Loucy (cell line): ENCODE results near the gene CAMK2N1.
A peak's percentile ranks its signal among the peaks of the same experiment; 100 is the strongest.

Experiments
- H2AFZ ChIP-seq: fragments of 200-600 bp; sonication (generic); 2 replicates; pipeline ENCODE4 v1.6.0; 2016; ENCODE audit warnings: antibody characterized with exemption, mild to moderate bottlenecking, low read length, moderate library complexity
- H3F3A ChIP-seq: fragments of 200-600 bp; 2 replicates; pipeline ENCODE4 v1.6.0; 2016; ENCODE audit warnings: antibody characterized with exemption, low read depth, mild to moderate bottlenecking
- H3K27me3 ChIP-seq: fragments of 200-600 bp; sonication (generic); 2 replicates; pipeline ENCODE4 v1.6.1; 2014; ENCODE audit warnings: low read length, mild to moderate bottlenecking; ENCODE audit not compliant: insufficient read depth, poor library complexity, severe bottlenecking
- H3K36me3 ChIP-seq: fragments of 200-600 bp; sonication (generic); 2 replicates; pipeline ENCODE4 v1.6.1; 2016; ENCODE audit warnings: low read length; ENCODE audit not compliant: insufficient read depth
- H3K4me1 ChIP-seq: fragments of 200-600 bp; sonication (generic); 2 replicates; pipeline ENCODE4 v1.5.1; 2014; ENCODE audit warnings: low read length, mild to moderate bottlenecking; ENCODE audit not compliant: insufficient read depth, poor library complexity, severe bottlenecking
- H3K4me2 ChIP-seq: fragments of 200-600 bp; sonication (generic); 2 replicates; pipeline ENCODE4 v1.6.0; 2014; ENCODE audit warnings: antibody characterized with exemption, low read length, low read depth, mild to moderate bottlenecking; ENCODE audit not compliant: poor library complexity, severe bottlenecking
- H3K4me3 ChIP-seq: fragments of 200-600 bp; sonication (generic); 2 replicates; pipeline ENCODE4 v1.5.1; 2014; ENCODE audit warnings: low read length, mild to moderate bottlenecking, mixed read lengths; ENCODE audit not compliant: poor library complexity, severe bottlenecking
- H3K79me2 ChIP-seq: fragments of 200-600 bp; sonication (generic); 2 replicates; pipeline ENCODE4 v1.6.1; 2014; ENCODE audit warnings: low read length; ENCODE audit not compliant: insufficient read depth
- H3K9ac ChIP-seq: fragments of 200-600 bp; sonication (generic); 2 replicates; pipeline ENCODE4 v1.6.0; 2014; ENCODE audit warnings: mild to moderate bottlenecking, low read depth, low read length, moderate library complexity; ENCODE audit not compliant: poor library complexity, severe bottlenecking
- H3K9me2 ChIP-seq: fragments of 200-600 bp; sonication (generic); replicated peaks from 2 replicates; pipeline ENCODE4 v1.6.1; 2016; ENCODE audit warnings: low read depth, low read length, mixed read lengths
- H3K9me3 ChIP-seq: fragments of 200-600 bp; sonication (generic); 2 replicates; pipeline ENCODE4 v1.6.1; 2014; ENCODE audit warnings: mild to moderate bottlenecking, antibody characterized with exemption, low read length, low read depth; ENCODE audit not compliant: insufficient read depth
- H4K20me1 ChIP-seq: fragments of 200-600 bp; sonication (generic); 2 replicates; pipeline ENCODE4 v1.6.0; 2014; ENCODE audit warnings: antibody characterized with exemption, low read length, mild to moderate bottlenecking; ENCODE audit not compliant: insufficient read depth, poor library complexity, severe bottlenecking
- EZH2phosphoT487 ChIP-seq: fragments of 200-600 bp; IDR thresholded peaks from 2 replicates; pipeline ENCODE4 v1.6.1; 2018; ENCODE audit warnings: antibody characterized with exemption, mild to moderate bottlenecking, moderate library complexity, borderline replicate concordance
- TF ChIP-seq, protein P1 (sequence below): fragments of 200-600 bp; sonication (generic); conservative IDR thresholded peaks from 2 replicates; pipeline ENCODE4 v1.5.1; 2014; ENCODE audit warnings: mild to moderate bottlenecking, antibody characterized with exemption, low read length

Gene CAMK2N1

DNA sequence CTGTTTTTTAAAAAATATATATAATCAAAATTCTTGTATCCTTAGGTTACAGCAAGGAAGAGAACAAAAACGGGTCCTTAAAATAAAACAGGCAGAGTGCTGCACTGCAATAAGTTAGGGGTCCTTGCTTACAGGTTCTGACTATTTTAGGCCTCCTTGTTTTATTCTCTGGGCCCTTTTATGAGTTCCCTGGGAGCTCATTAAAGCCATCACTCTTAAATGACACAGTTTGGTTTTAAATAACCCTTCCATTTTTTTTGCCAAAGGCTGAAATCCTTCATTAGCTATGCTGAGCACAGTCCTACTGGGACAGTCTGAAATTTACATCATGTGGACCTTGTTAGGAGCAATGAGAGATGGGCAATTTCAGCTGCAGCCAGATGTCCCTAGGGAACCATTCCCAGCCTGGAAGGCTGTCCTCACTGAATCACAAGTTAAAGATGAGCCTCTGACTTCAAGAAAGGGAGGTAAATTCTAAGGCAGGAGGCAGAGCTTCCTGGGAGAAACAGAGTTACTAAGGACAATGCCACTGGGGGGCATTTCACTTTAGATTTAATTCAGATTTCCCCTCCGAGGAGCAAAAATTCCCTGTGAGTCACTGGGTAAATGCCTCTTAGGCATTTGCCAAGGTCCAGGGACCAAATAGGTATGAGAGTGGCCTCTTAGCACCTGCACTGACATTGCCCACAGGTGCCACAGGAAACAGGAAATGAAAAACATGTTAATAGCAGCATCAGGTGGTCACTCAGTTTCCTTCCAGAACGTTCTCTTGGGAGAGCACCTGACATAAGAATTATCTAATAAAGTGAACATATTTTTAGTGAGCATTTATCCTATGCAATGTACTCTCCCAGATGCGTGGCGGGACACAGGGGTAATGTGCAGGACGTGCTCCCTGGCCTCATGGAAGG is 25.8 kb upstream of the CAMK2N1 start:
- Histone ChIP-seq H3K9ac (no peak overlapping the region), H3F3A (no peaks in the 10 kb centered on the region), H3K4me1 (peaks cover 7% of the 10 kb centered on the region), H3K4me3 (no peak overlapping the region), H4K20me1 (no peaks in the 10 kb centered on the region), H3K9me3 (no peaks in the 10 kb centered on the region), H3K4me2 (no peak overlapping the region), H3K27me3 (peaks cover 51% of the 10 kb centered on the region), H3K36me3 (no peaks in the 10 kb centered on the region), H3K79me2 (peaks cover 10% of the 10 kb centered on the region), H3K9me2 (no peaks in the 10 kb centered on the region), H2AFZ (no peak overlapping the region)
- TF ChIP-seq EZH2phosphoT487 = no peak
- TF ChIP-seq, protein P1, sequence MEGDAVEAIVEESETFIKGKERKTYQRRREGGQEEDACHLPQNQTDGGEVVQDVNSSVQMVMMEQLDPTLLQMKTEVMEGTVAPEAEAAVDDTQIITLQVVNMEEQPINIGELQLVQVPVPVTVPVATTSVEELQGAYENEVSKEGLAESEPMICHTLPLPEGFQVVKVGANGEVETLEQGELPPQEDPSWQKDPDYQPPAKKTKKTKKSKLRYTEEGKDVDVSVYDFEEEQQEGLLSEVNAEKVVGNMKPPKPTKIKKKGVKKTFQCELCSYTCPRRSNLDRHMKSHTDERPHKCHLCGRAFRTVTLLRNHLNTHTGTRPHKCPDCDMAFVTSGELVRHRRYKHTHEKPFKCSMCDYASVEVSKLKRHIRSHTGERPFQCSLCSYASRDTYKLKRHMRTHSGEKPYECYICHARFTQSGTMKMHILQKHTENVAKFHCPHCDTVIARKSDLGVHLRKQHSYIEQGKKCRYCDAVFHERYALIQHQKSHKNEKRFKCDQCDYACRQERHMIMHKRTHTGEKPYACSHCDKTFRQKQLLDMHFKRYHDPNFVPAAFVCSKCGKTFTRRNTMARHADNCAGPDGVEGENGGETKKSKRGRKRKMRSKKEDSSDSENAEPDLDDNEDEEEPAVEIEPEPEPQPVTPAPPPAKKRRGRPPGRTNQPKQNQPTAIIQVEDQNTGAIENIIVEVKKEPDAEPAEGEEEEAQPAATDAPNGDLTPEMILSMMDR = no peak

DNA sequence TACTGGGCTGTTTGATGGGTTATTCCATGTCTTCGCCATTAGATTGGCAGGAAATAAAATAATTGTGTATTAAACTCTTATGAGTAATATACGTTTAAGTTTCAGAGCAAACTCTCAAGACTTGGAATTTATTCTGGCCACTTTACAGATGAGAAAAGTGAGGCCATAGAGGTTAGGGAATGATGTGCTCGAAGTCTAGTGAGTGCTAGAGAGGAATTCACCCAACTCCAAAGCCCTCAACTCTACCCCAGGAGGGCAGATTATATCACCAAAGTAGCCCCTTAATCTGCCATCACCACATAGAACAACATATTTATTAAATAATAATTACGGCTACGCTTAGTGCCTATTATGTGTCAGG is 22.4 kb upstream of the CAMK2N1 start:
- Histone ChIP-seq H2AFZ (peak overlapping the region; percentile 96), H3K4me2 (peak overlapping the region; percentile 64), H3K36me3 (no peaks in the 10 kb centered on the region), H3K9me3 (no peaks in the 10 kb centered on the region), H3K27me3 (peaks cover 46% of the 10 kb centered on the region), H4K20me1 (no peaks in the 10 kb centered on the region), H3K79me2 (peaks cover 36% of the 10 kb centered on the region), H3K9ac (no peak overlapping the region), H3K9me2 (no peaks in the 10 kb centered on the region), H3K4me3 (peak overlapping the region; percentile 94), H3F3A (no peaks in the 10 kb centered on the region), H3K4me1 (peaks cover 30% of the 10 kb centered on the region)
- no peak for TF ChIP-seq EZH2phosphoT487
- TF ChIP-seq, protein P1 = no peak

- no peak for TF ChIP-seq EZH2phosphoT487
- H3K4me2 ChIP-seq = peak within 1 kb of the TSS; percentile 84
- no peaks in the 10 kb centered on the region for H3K9me3 ChIP-seq
- peak within 1 kb of the TSS; percentile 79 for H3K9ac ChIP-seq
- peaks cover 30% of the 10 kb centered on the region for H3K4me1 ChIP-seq
- peaks cover 40% of the 10 kb centered on the region for H3K27me3 ChIP-seq
- H3K4me3 ChIP-seq = peak within 1 kb of the TSS; percentile 94
- peak within 1 kb of the TSS; percentile 96 for H2AFZ ChIP-seq
- no peaks in the 10 kb centered on the region for H3K36me3 ChIP-seq
- no peaks in the 10 kb centered on the region for H3F3A ChIP-seq
- H3K79me2 ChIP-seq = peaks cover 36% of the 10 kb centered on the region
- H3K9me2 ChIP-seq = no peaks in the 10 kb centered on the region
- H4K20me1 ChIP-seq = no peaks in the 10 kb centered on the region
Observed at GRCh38 chr1:20507564-20508410, 21.8 kb upstream of the CAMK2N1 start, which contains the start of gene MUL1. MUL1 (minus strand) TSS chr1:20508151; CDS start chr1:20508024, 127 bp downstream.
